Liver (tissue), 9 donors: ENCODE results near the gene ACOT7. TPM values are rescaled to one million over a fixed set of nuclear protein-coding genes. Genes with fewer than 3 reads are reported as not detected.

Experiments
- DNase-seq: peaks from one replicate; pipeline ENCODE4 v3.0.0-alpha.2; 2017; ENCODE audit warnings: low spot score
- H3K27ac ChIP-seq, 2 donors: one replicate each; pipeline ENCODE4 v1.7.0; 2013; ENCODE audit warnings: inconsistent platforms in 2 of 2, low read length in 2 of 2, control low read depth in 1 of 2, low read depth in 1 of 2, mild to moderate bottlenecking in 1 of 2
- H3K27me3 ChIP-seq, 4 donors: one replicate each; pipeline versions ENCODE4 v1.6.1 to v1.7.0; 2013; ENCODE audit warnings: low read length in 3 of 4, inconsistent platforms in 1 of 4, mild to moderate bottlenecking in 1 of 4, moderate library complexity in 1 of 4; ENCODE audit not compliant: control insufficient read depth in 4 of 4, insufficient read depth in 4 of 4
- H3K36me3 ChIP-seq, 4 donors: one replicate each; pipeline versions ENCODE4 v1.6.1 to v1.7.0; 2013; ENCODE audit warnings: low read length in 3 of 4, mild to moderate bottlenecking in 3 of 4, low read depth in 1 of 4, moderate library complexity in 1 of 4; ENCODE audit not compliant: control insufficient read depth in 4 of 4, insufficient read depth in 3 of 4
- H3K4me1 ChIP-seq, 4 donors: one replicate each; pipeline versions ENCODE4 v1.6.1 to v1.7.0; 2013; ENCODE audit warnings: low read length in 3 of 4, mild to moderate bottlenecking in 3 of 4, moderate library complexity in 1 of 4; ENCODE audit not compliant: control insufficient read depth in 4 of 4, insufficient read depth in 4 of 4
- H3K4me3 ChIP-seq, 3 donors: one replicate each; pipeline versions ENCODE4 v1.6.1 to v1.7.0; 2013; ENCODE audit warnings: low read length in 3 of 3, control low read depth in 1 of 3, low read depth in 1 of 3, mild to moderate bottlenecking in 1 of 3
- H3K9ac ChIP-seq, 2 donors: one replicate each; pipeline ENCODE4 v1.7.0; 2013; ENCODE audit warnings: low read length in 2 of 2, mild to moderate bottlenecking in 2 of 2, moderate library complexity in 2 of 2, control low read depth in 1 of 2, low read depth in 1 of 2
- H3K9me3 ChIP-seq, 4 donors: one replicate each; pipeline versions ENCODE4 v1.6.1 to v1.7.0; 2013; ENCODE audit warnings: low read length in 3 of 4; ENCODE audit not compliant: control insufficient read depth in 4 of 4
- ATF3 ChIP-seq: IDR thresholded peaks from 2 replicates; pipeline ENCODE4 v1.6.1; 2016; ENCODE audit warnings: antibody characterized with exemption
- CTCF ChIP-seq: fragments of 150-350 bp; IDR thresholded peaks from 2 replicates; pipeline ENCODE4 v1.5.1; 2017; ENCODE audit warnings: improper control_type of control experiment, low read depth, low read length; ENCODE audit not compliant: missing input control
- EGR1 ChIP-seq, 2 donors: IDR thresholded peaks; 2 replicates each; pipeline ENCODE4 v1.6.1; 2016 to 2018; ENCODE audit warnings: antibody characterized with exemption in 2 of 2, low read depth in 2 of 2
- FOXA1 ChIP-seq: IDR thresholded peaks from 2 replicates; pipeline ENCODE4 v1.6.1; 2016; ENCODE audit warnings: antibody characterized with exemption
- FOXA2 ChIP-seq: IDR thresholded peaks from 2 replicates; pipeline ENCODE4 v1.6.1; 2016; ENCODE audit warnings: antibody characterized with exemption
- GABPA ChIP-seq, 2 donors: IDR thresholded peaks in 1 of 2; conservative IDR thresholded peaks in 1 of 2; 2 replicates each; pipeline ENCODE4 v1.6.1; 2016; ENCODE audit warnings: antibody characterized with exemption in 2 of 2, mild to moderate bottlenecking in 1 of 2, moderate library complexity in 1 of 2
- HNF4A ChIP-seq, 2 donors: conservative IDR thresholded peaks; 2 replicates each; pipeline ENCODE4 v1.6.1; 2016; ENCODE audit warnings: antibody characterized with exemption in 2 of 2, mild to moderate bottlenecking in 2 of 2
- HNF4G ChIP-seq: IDR thresholded peaks from 2 replicates; pipeline ENCODE4 v1.6.1; 2016; ENCODE audit warnings: antibody characterized with exemption
- JUND ChIP-seq, 2 donors: IDR thresholded peaks; 2 replicates each; pipeline ENCODE4 v1.6.1; 2016; ENCODE audit warnings: antibody characterized with exemption in 2 of 2
- MAX ChIP-seq: IDR thresholded peaks from 2 replicates; pipeline ENCODE4 v1.6.1; 2016; ENCODE audit warnings: antibody characterized with exemption
- NR2F2 ChIP-seq: IDR thresholded peaks from 2 replicates; pipeline ENCODE4 v1.6.1; 2016; ENCODE audit warnings: antibody characterized with exemption
- RAD21 ChIP-seq, 2 donors: IDR thresholded peaks; 2 replicates each; pipeline ENCODE4 v1.6.1; 2016; ENCODE audit warnings: antibody characterized with exemption in 2 of 2, mild to moderate bottlenecking in 2 of 2
- REST ChIP-seq: IDR thresholded peaks from 2 replicates; pipeline ENCODE4 v1.6.1; 2016; ENCODE audit warnings: antibody characterized with exemption, mild to moderate bottlenecking
- RXRA ChIP-seq, 2 donors: IDR thresholded peaks; 2 replicates each; pipeline ENCODE4 v1.6.1; 2017 to 2018; ENCODE audit warnings: antibody characterized with exemption in 2 of 2, mild to moderate bottlenecking in 1 of 2
- SP1 ChIP-seq: IDR thresholded peaks from 2 replicates; pipeline ENCODE4 v1.6.1; 2018; ENCODE audit warnings: antibody characterized with exemption, mild to moderate bottlenecking
- TAF1 ChIP-seq: conservative IDR thresholded peaks from 2 replicates; pipeline ENCODE4 v1.6.1; 2016; ENCODE audit warnings: antibody characterized with exemption, mild to moderate bottlenecking
- YY1 ChIP-seq: IDR thresholded peaks from 2 replicates; pipeline ENCODE4 v1.6.1; 2016; ENCODE audit warnings: antibody characterized with exemption, mild to moderate bottlenecking
- ZBTB33 ChIP-seq: IDR thresholded peaks from 2 replicates; pipeline ENCODE4 v1.6.1; 2016; ENCODE audit warnings: antibody characterized with exemption
- WGBS: extraction: QIAGEN DNeasy Blood & Tissue Kit; methylation state at CpG from one replicate; pipeline ENCODE4 v1.1.7; 2013; 5-methylcytosine and 5-hydroxymethylcytosine counted together
- polyA plus RNA-seq, 2 donors: library from polyadenylated mRNA; stranded (reverse) in 1 of 2; unstranded in 1 of 2; fragments of 200-250 nt in 1 of 2; fragments of >200 nt in 1 of 2; fragmentation: Nextera tagmentation in 1 of 2; extraction: Ambion mirVana in 1 of 2; gene quantifications; one replicate each; pipeline versions ENCODE4 v1.2.1 to v1.2.3, GENCODE V29; 2013 to 2015
- total RNA-seq, 2 donors: library from RNA; depleted of rRNA; stranded (reverse); fragments of >200 nt; gene quantifications; one replicate each; pipeline ENCODE4 v1.2.3, GENCODE V29; 2014
- donor health status: healthy.
- donor health status: healthy.
- donor health status: healthy.
- donor health status: healthy.
- donor health status: healthy.

The ACOT7 gene
- total and polyA plus RNA-seq, 4 donors = 8.7 to 14.4 (median 10.4) TPM

GRCh38 chr1:6299557-6300165, 93.9 kb downstream of the ACOT7 start:
- DNase-seq = no peak
- TF ChIP-seq YY1 (no peak), MAX (no peak), CTCF (no peak), RAD21 (IDR thresholded peaks at IDR 0.05) (no peak), NR2F2 (no peak), EGR1 (IDR thresholded peaks at IDR 0.05; ENCODE audit: low read depth in 2 of 2) (no peak), TAF1 (no peak), FOXA1 (no peak), FOXA2 (no peak), GABPA (IDR thresholded peaks at IDR 0.05 in 1 of 2, conservative IDR thresholded peaks at IDR 0.05 in 1 of 2) (no peak), JUND (IDR thresholded peaks at IDR 0.05) (no peak), ZBTB33 (no peak), HNF4G (no peak), HNF4A (conservative IDR thresholded peaks at IDR 0.05) (no peak), RXRA (IDR thresholded peaks at IDR 0.05) (no peak), ATF3 (no peak), SP1 (no peak), REST (no peak)
- Histone ChIP-seq H3K9me3 (peaks cover 0 to 4% (median 0%) of the 10 kb centered on the region in 4 donors), H3K27me3 (no peaks in the 10 kb centered on the region), H3K4me3 (no peak overlapping the region), H3K4me1 (no peaks in the 10 kb centered on the region), H3K27ac (no peak overlapping the region), H3K9ac (no peak overlapping the region), H3K36me3 (peaks cover 0 to 3% (median under 1%) of the 10 kb centered on the region in 4 donors)
- WGBS = 95% methylated on average over 15 of the region's 15 CpGs
